H4 (cell line): Measurements from ENCODE around the gene KIFAP3. TPM values are rescaled to one million over a fixed set of nuclear protein-coding genes. Genes with fewer than 3 reads are reported as not detected.
"Not testable (repeated sequence)": the region's sequence is repeated elsewhere in the genome, so short reads cannot be mapped to it uniquely, and the experiment has no call there.

Experiments
- DNase-seq: peaks from one replicate; pipeline ENCODE4 v3.0.0-alpha.2; 2015; ENCODE audit warnings: low spot score
- total RNA-seq: library from RNA; depleted of rRNA; stranded (reverse); fragments of >200 nt; shearing (Covaris generic); gene quantifications from 2 replicates; pipeline ENCODE4 v1.2.3, GENCODE V29; 2014

The KIFAP3 gene
- total RNA-seq, 1 experiment from 2014 or later, result 17.0 TPM

DNA sequence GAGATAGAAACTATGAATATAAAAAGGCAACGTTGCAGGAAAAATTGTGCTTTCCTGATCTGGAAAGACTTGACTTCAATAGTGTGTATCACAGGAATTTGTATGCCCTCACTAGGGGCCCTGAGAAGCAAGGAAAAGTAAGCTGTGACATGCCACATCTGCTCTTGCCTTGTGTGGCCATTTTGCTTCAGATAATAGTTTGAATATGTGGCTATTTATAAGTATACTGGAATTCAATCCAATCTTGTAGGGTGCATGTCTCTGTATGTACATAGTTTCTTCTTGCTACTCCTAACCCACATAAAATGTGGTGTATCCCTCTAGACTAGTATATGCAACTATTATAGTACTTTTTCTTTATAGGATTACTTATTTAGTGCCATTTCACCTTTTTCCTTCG is 149.7 kb downstream of the KIFAP3 start:
- DNase-seq, result no peak

DNA sequence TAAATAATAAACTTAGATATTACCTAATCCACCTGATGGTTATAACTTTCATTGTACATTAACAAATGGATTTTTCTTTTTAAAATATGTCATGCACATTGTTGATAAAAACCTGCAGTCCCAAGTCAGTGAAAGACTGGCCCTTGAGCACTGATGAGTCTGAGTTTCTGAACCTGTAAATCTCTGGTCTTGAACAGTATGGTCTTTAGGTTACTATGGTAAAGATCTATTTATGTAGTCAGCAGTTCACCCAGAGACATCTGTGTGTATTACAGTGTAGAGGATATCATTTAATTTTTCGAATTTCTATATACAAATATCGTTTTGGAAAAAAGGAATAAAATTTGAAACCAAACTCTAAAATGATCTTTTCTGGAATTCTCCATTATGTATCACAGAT is 150.4 kb downstream of the KIFAP3 start:
- DNase-seq, result no peak

DNA sequence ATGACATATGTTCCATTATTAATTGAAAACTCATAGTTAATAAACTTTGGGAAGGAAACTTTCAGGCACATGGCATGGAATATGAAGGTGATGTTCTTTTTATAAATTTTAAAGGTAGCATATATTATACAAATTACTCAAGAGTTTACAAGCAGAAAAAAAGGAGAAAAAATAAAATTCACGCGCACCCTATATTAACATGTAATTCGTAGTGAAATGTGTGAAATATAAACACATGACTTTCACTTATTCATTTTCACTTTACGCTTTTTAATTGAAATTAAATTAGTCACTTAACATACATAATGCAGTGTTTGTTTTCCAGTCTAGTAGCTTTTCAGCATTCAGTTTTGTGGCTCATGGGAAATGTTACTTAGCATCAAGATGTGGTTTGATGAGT is 153.4 kb downstream of the KIFAP3 start:
- DNase-seq, result no peak

DNA sequence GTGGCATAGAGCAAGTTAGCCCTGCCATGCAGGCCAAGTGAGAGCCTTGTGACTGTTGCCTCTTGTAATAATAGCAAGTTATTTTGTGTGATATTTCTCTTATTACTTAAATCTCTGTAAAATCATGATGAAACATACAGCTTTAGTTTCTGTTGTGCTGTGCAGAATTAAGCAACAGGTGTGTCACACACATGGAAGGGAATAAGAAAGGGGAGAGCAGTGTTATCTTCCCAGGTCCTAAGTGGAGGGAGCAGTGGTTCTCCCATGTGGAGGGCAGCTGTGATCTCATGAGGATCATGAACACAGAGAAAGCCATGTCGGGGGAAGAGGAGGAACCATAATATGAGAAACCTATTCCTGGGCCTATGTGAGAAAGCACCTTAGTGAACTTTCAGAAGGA is 155.6 kb downstream of the KIFAP3 start:
- no peak for DNase-seq

DNA sequence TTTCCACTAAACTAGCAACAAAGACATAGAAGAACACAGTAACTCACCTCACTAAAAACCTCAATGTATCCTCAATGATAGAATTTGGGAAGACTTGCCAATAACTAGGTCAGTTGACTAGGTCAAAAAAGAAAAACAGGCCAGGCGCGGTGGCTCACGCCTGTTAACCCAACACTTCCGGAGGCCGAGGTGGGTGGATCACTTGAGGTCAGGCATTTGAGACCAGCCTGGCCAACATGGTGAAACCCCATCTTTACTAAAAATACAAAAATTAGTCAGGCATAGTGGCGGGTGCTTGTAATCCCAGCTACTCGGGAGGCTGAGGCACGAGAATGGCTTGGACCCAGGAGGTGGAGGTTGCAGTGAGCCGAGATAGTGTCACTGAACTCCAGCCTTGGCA is 156.3 kb downstream of the KIFAP3 start:
- not testable (repeated sequence) for DNase-seq

DNA sequence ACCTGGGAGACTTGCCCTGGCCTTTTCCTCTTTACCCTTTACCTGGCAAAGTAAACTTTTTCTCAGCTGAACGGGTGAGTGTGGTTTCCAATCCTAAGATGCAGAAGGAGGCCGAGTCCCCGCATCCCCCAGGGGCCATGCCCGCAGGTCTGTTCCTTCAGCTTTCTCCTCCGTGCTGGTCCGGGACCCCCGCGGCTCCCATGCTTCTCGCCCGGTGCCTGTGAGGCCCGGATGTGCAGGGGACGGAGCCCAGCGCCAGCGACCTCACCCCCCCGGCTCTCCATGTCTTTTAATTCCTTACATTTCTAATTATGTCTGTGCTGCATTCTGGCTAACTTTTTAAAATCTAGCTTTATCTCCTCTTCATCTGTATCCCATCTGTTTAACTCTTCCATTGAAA is 159.3 kb downstream of the KIFAP3 start:
- DNase-seq, result no peak

DNA sequence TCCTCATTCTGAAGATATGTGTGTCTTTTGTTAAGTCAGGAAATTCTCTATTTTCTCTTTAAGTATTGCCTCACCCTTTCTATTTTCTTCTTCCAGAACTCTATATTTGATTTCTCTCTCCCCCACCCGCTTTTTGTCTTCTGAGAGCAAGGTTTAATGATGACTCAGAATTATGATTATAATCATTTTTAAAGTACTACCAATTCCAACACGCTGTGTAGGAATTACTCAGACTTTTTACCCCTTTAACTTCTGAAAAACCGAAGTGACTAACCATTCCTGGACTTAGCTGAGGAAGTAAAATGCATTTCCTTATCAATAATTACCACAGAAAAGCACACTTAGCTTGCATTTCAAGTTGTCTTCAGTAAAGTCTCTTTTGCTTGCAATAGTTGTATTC is 160.0 kb downstream of the KIFAP3 start:
- DNase-seq, result no peak

DNA sequence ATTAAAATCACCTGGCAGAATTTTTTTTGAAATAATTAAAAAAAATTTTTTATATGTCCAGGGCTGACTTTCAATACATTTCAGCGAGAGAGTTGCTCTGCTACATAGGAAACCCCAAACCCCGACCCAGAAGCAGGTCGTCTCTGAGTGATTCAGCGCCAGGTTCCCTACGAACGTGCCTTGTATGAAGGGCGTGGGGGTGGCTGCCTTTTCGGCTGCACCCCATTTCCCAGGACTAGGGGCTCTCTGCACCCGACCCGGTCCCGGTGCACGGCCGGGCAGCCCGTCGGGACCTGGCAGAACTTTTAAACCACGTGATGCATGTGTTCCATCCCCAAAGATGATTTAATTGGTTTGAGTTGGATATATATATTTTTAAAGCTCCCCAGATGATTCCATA is 165.0 kb downstream of the KIFAP3 start:
- DNase-seq, result no peak

DNA sequence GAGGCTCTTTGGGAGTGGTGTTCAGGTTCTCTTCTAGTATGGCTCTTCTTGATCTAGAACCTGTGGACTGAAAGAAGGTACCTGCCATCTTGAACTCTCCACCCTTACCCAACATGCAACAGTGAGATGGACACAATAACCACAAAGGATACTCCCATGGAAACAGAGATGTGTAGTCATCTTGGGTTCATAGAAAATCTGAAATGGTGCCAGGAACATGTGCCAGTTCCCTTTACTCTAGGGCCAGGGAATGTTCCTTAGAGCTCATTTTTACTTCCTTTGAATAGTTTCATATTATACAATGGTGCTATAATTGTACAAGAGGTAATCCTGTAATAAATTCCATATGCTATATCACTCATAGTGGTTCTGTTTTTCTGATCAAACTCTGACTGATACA is 167.6 kb downstream of the KIFAP3 start:
- no peak for DNase-seq

DNA sequence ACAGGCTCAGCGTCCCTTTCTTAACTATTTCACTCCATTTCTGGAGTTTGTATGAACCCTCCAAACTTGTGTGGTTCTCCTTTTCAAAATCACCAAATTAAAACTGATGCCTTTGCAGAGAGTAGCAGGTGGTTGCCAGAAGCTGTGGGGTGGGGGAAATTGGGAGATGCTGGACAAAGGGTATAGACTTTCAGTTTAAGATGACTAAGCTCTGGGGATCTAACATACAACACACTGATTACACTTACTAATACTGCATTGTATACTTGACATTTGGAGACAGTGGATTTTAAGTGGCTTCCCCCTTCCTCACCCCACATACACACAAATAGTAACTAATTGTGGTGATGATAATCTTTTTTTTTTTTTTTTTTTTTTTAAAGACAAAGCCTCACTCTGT is 169.7 kb downstream of the KIFAP3 start:
- no peak for DNase-seq

DNA sequence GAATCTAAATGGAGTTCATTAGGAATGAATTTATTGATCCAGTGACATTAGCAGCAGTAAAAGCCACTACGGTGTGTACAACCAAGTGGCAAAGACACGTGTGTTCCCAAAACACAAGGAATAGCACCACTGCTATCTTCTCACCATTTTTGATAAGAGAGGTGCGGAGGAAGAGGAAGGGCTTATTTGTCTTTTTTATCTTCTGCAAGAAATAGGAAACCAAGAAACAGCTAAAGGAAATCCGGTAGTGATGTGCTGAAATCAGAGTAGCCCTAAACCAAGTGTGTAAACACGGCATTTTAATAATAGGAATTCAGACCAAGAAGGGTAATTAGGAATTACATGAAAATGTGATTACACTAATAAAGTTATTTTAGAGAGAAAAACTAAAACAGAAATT is 171.7 kb downstream of the KIFAP3 start:
- DNase-seq, result no peak

DNA sequence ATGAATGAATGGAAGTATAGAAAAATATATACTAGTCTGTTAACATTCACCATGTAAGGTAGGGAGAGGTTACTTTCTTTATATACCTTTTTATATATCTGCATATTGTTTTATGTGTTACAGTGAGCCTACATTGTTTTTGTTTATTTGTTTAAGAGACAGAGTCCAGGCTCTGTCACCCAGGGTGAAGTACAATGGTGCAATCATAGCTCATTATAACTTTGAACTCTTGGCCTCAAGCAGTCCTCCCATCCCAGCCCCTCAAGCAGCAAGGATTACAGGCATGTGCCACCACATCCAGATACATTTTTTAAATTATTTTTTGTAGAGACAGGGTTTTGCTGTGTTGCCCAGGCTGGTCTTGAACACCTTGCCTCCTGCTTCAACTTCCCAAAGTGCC is 173.4 kb downstream of the KIFAP3 start:
- no peak for DNase-seq

DNA sequence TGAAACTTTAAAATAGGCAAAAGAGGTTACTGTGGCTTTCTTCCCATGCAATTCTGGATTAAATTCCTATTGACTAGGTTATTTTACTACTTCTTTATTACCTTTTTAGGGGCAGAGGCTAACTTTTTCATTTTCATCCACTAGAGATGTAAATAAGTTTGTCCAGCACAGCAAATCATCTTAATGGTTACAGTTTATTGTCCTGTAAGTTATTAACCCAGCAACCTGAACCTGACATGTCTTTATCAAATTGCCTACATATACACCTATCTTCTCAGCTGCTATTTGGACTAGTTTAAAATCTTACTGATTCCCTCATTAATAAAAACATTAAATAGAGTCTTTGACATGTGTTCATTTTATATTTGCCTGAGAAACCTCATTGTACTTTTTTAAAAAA is 173.9 kb downstream of the KIFAP3 start:
- DNase-seq, result no peak

DNA sequence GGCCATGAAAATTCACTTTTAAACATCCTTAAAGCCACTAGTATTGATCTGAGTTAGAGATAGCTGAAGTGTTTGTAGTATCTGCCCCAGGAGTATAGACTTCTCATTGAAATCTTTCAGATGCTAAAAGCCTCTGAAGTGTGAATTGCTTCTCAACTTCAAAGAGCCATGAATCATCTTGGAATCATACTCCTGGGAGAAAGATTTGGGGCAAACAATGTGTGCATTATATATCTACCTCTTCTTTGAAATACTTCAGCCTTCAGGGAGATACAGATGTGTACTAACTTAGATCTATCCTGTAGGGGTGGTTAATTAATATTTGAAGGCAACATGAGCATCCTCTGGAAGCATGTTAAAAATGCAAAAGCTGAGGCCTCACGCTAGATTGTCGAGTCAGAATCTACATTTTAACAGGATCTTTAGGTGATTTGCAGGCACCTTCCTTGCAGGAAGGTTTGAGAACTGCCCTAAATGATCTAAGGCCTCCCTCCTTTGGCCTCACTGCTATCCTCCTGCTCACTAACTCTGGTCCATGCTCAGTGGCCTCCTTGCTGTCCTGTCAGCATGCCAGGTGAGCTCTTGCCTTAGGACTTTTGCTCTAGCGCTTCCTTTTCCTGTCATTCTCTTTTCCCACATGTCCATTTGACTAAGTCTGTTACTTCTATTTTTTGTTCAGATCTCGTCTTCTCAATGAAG is 174.8 kb downstream of the KIFAP3 start:
- DNase-seq, result no peak

DNA sequence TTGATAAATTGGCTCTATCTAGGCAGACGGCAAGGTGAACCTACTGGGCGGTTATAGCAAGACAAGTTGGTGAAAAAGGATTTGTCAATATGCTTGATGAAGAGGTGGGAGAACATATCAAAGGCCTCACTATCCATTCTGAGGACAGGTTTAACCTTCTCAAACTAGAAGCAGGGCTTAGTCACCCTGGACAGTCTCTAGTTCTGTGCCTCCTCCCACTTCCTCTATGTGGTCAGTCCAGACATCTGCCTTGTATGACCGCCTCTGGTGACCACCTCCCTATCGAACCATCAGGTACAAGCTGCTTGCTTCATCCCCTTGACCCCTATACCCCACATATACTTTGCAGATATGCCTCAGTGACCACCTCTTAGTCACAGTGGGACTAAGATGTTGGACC is 178.5 kb downstream of the KIFAP3 start:
- DNase-seq, result no peak

DNA sequence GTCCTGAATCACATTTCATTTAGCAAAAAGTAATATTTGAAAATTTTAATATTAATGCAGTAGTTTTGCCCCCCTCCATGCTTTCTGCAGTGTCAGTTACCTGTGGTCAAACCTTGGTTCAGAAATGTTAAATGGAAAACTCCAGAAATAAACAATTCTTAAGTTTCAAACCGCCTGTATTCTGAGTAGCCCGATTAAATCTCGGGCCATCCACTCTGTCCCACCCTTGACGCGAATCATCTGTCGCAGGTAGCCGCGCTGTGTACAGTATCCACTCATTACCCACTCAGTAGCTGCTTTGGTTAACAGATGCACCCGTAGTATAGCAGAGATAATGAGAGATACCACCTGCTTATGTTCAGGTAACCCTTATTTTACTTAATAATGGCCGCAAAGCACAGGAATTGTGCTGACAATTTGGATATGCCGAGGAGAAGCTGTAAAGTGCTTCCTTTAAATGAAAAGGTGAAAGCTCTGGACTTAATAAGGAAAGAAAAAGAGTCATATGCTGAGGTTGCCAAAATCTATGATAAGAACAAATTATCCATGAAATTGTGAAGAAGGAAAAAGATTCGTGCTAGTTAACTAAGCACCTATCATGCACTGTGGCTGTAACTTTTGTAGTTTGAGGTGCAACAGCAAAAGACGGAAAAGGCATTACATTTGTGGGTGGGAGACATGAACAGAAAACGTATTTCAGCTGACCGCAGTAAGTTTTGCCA is 179.9 kb downstream of the KIFAP3 start:
- DNase-seq, result no peak

DNA sequence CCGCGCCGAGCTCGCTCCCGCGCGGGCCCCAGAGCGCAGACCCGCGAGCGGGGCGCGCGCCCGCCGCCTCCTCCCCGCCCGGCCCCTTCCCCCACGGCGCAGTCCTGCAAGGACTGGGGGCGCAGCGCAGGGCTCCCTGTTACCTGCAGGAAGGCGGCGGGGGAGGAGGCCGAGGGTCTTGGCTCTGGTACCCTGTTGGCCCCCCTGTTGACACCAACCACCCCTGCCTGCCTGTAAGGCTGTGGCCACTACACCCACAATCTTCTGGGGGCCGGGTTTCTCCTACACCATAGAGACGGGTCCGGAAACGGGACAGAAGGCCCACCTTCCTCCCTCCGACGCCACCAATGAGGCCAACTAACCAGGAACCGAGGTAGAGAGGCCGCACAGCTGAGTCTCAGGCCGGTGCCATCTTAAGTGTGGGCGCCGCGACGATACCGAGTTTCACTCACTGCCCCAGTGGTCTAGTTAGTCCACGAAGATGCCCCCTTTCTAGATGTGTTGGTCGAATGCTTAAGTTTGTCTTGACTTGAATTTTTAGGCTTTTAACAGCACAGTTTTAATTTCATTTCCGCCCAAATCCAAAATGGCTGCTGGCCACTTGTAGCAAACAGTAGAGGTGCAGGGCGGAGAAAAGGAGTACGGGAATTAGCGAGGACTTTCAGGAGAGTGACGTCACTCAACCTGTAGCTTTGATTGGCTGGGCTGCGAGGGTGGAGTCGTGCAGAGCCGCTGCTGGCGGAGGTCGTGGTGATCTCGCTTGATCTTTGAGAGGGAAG is 180.7 kb downstream of the KIFAP3 start, which contains the start of gene SCYL3:
Gene SCYL3 (minus strand): TSS at position 252 of the 779 bp plus-strand sequence. CDS start 5,056 bp downstream, outside the sequence.
- peak; percentile 98 for DNase-seq

DNA sequence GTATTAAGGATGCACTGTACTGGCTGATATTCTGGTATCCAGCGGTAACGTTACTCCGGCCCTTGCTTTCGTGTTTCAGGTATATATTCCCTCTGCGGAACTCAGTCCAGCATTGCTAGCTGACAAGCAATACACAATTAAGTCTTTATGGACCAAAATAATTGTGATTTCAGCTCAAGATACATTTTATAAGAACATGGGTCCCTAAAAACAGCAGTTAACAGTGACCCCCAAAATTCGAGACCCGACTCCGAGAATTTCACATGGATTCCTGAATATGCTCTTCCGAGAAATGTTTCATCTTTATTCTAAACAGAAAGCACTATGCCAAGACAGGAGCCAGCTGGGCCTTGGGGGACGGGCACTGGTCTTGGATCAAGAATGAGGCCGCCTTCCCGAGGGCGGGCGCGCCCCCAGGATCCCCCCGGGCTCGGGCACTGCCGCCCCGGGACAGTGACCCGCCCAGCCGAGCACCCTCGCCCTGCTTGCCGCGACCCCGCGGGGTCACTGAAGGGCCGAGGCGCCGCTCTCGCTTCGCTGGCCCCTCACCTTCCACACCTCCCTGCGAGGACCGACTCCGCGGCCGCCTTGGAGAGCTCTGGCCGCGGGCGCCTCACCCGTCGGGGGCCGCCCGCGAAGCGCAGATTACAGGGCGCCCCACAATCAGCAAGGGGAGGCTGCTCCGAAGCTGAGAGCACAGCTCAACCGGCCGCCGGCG is 181.4 kb downstream of the KIFAP3 start:
- DNase-seq, result peak; percentile 6

DNA sequence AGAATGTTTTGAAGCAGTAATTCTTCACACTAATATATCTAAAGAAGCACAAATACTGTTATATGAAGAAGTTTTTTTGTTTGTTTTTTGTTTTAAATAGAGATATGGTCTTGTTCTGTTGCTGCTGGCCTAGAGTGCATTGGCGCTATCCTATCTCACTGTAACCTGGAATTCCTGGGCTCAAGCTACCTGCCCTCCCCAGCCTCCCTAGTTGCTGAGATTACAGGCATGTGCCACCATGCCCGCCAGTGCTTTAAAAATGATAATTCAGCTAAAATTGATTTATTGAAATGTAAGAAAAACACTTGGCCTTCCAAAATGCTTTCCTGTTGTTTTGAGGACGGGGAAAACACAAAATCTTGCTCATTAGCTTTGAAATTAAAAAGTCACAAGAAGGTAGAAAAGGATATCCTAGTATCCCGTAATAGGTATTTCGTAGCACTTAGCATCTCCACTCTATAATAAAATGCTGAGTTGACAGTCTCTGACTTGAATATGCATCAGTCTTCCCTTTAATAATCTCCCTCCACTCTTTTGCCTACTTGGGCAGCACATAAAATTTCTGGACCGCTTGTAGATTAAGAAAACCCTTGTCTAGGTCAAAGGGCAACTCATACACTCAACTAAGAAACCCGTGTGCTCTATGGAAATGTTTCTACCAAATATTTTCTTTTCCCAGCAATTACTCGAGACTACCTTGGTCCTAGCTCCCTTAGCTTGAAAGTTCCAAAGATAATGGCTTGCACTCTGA is 182.1 kb downstream of the KIFAP3 start:
- no peak for DNase-seq

DNA sequence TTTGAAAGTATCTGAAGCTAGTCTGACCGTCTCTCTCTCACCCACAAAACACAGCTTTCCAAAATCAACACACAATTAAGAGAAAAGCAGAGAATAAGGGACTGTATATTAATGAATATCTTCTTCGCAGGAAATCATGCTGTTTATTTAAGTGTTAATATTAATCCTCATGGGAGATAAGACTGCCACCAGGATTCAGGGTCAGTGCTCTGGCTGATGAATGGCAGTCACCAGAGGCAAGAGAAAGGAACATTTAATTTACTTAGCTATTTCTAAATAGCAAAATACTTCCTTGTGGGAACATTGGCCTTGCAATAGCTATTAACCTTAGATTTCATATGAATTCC is 183.0 kb downstream of the KIFAP3 start:
- no peak for DNase-seq

DNA sequence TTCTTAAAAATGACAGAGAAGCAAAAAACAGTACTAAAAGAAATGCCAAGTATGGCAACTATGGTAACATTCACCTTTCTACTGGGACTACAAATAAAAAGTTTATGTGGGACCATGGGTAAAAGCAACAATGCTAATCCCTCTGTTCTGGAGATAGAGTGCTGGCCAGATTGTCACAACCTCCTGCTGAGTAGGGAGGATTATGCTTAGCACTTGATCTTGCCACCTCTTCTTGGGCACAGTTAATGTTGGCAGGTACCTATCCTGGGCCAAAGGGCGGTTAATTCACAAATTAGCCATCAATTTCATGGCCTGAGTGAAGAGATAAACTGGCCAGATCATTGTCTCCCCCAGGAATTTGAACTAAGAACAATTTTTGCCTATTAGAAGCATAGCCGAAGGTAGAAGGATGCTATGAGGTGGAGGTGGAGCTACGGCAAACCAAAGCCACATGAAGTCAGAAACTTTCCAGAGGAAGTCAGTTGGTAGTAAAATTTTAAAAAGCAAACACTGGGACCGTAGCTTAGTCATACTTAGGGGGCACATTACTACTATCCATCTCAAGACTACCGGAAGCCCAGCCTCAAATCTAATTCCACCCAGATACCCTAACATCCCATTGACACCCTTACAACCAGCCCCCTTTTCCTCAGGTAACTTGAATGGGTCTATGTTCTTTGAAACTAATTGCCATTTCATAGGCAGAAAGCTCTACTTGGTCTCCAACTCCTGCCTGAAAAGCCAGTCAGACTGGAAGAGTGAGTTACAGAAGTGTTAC is 183.5 kb downstream of the KIFAP3 start:
- no peak for DNase-seq
